MCF 10A (cell line): ENCODE results near the gene CKAP5. TPM values are rescaled to one million over a fixed set of nuclear protein-coding genes. Genes with fewer than 3 reads are reported as not detected.

ENCODE experiments used
- BruUV-seq: library from RNA; stranded (reverse); fragments of 400-500 nt; replicated peaks from 2 replicates; lab custom pipeline; 2021; lab: Mats Ljungman, UMichigan
- CTCF ChIA-PET: fragments of 300-600 bp; sonication (Branson Sonifier 250); formaldehyde crosslinking; extraction: SDS; loops from one replicate; lab custom pipeline; 2021; ENCODE audit warnings: antibody characterized with exemption, inconsistent platforms; lab: Yijun Ruan, JAX
- POLR2A ChIA-PET: fragments of 300-600, 350-650 bp; sonication (Branson Sonifier 250); formaldehyde crosslinking; extraction: SDS; loops from one replicate; lab custom pipeline; 2020; ENCODE audit warnings: antibody characterized with exemption, inconsistent platforms; lab: Yijun Ruan, JAX
- DNase-seq: peaks from one replicate; pipeline ENCODE4 v3.0.0-alpha.2; 2018; ENCODE audit not compliant: unreplicated experiment
- H3K27ac Mint-ChIP-seq: one replicate; pipeline ENCODE4 v1.8.0; 2022; ENCODE audit warnings: mild to moderate bottlenecking, low read depth, mixed read lengths; ENCODE audit not compliant: unreplicated experiment
- H3K27me3 Mint-ChIP-seq: one replicate; pipeline ENCODE4 v1.8.0; 2022; ENCODE audit warnings: mixed read lengths; ENCODE audit not compliant: insufficient read depth, unreplicated experiment
- H3K36me3 Mint-ChIP-seq: one replicate; pipeline ENCODE4 v1.8.0; 2022; ENCODE audit warnings: mild to moderate bottlenecking, moderate library complexity, mixed read lengths; ENCODE audit not compliant: insufficient read depth, unreplicated experiment
- H3K4me1 Mint-ChIP-seq: one replicate; pipeline ENCODE4 v1.8.0; 2022; ENCODE audit warnings: mixed read lengths; ENCODE audit not compliant: insufficient read depth, unreplicated experiment
- H3K4me3 Mint-ChIP-seq: one replicate; pipeline ENCODE4 v1.8.0; 2022; ENCODE audit warnings: mild to moderate bottlenecking, moderate library complexity, mixed read lengths; ENCODE audit not compliant: unreplicated experiment
- H3K9me3 Mint-ChIP-seq: one replicate; pipeline ENCODE4 v1.8.0; 2022; ENCODE audit warnings: mixed read lengths; ENCODE audit not compliant: unreplicated experiment
- CTCF ChIP-seq: fragments of 200-600 bp; IDR thresholded peaks from one replicate; pipeline ENCODE4 v1.8.0; 2022; ENCODE audit warnings: antibody characterized with exemption, mild to moderate bottlenecking; ENCODE audit not compliant: unreplicated experiment
- intact Hi-C: fragments of 100-400 bp; cut with micrococcal nuclease; formaldehyde crosslinking; loops from 2 replicates; pipeline ENCODE4 v1.14.1; 2022
- total RNA-seq: library from RNA; stranded (reverse); gene quantifications from 2 replicates; pipeline ENCODE4 v1.2.3, GENCODE V29; 2022

CKAP5 gene
- total RNA-seq, 1 experiment from 2014 or later, result 193 TPM

- CTCF ChIA-PET, result interaction anchor here (0.7 to 1.3 kb wide), 2 partner anchors 10 to 997 kb away, joined by 4 to 5 read pairs; no protein-coding TSS in a partner anchor
- Mint-ChIP-seq H3K27ac (no peak overlapping the region), H3K27me3 (no peaks in the 10 kb centered on the region), H3K36me3 (peaks cover 91% of the 10 kb centered on the region), H3K4me3 (no peak overlapping the region), H3K9me3 (no peaks in the 10 kb centered on the region), H3K4me1 (no peaks in the 10 kb centered on the region)
- no peak for TF ChIP-seq CTCF
- no TSS peak for BruUV-seq
- DNase-seq, result no peak
- POLR2A ChIA-PET, result interaction anchor here (0.6 kb wide), 1 partner anchor 87 kb away, joined by 3 read pairs; no protein-coding TSS in a partner anchor
- intact Hi-C loops, result no loop called here
Observed at GRCh38 chr11:46747150-46747549, 98.9 kb downstream of the CKAP5 start.

DNA sequence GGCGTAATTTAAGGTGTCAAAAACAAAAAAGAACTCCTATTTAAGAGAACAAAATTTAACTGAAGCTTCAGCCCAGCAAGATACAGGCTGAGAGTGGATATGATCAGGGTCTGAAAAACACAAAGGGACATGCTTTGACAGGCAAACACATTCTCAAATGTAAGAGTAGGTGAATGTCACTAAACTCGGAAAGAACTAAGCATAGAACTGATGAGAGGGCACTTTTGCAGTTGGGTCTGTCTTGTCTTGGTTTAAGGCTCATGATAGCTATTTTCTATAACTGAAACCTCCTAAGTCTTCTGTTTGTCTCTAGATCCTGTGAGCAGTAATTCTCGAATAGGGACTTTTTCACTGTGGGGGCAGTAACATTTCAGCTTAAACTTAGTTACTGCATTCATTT lies 100.1 kb downstream of the CKAP5 start:
- no peaks in the 10 kb centered on the region for H3K4me1 Mint-ChIP-seq
- no peak for TF ChIP-seq CTCF
- peaks cover 88% of the 10 kb centered on the region for H3K36me3 Mint-ChIP-seq
- DNase-seq, result no peak
- POLR2A ChIA-PET, result no interaction called here
- H3K27me3 Mint-ChIP-seq, result no peaks in the 10 kb centered on the region
- H3K4me3 Mint-ChIP-seq, result no peak overlapping the region
- BruUV-seq, result no TSS peak
- intact Hi-C loops, result no loop called here
- H3K27ac Mint-ChIP-seq, result no peak overlapping the region
- CTCF ChIA-PET, result interaction anchor here (0.8 kb wide), 1 partner anchor 63 kb away, joined by 4 read pairs; no protein-coding TSS in a partner anchor
- H3K9me3 Mint-ChIP-seq, result no peaks in the 10 kb centered on the region

DNA sequence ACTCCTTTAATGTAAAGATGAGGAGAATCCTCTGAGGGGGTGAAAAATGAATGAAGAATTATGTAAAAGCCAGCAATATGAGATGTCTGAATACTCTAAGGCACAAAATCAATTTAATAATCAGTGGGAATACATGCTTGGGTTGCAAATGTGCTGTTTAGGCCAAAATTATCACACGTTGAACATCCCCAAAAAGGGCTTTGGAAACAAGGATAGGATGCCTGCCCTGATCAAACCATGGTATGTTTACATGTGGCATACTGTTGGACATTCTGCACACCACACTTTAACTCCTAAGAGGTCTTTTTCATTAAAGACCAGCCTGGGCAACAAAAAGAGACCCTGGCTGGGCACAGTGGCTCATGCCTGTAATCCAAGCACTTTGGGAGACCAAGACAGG lies 100.8 kb downstream of the CKAP5 start:
- Mint-ChIP-seq H3K36me3 (peaks cover 88% of the 10 kb centered on the region), H3K27ac (no peak overlapping the region), H3K4me3 (no peak overlapping the region), H3K9me3 (no peaks in the 10 kb centered on the region), H3K27me3 (no peaks in the 10 kb centered on the region), H3K4me1 (no peaks in the 10 kb centered on the region)
- ChIA-PET CTCF (interaction anchor here (0.8 kb wide), 1 partner anchor 64 kb away, joined by 4 read pairs; no protein-coding TSS in a partner anchor), POLR2A (no interaction called here)
- no peak for TF ChIP-seq CTCF
- no peak for DNase-seq
- no TSS peak for BruUV-seq
- intact Hi-C loops, result no loop called here

DNA sequence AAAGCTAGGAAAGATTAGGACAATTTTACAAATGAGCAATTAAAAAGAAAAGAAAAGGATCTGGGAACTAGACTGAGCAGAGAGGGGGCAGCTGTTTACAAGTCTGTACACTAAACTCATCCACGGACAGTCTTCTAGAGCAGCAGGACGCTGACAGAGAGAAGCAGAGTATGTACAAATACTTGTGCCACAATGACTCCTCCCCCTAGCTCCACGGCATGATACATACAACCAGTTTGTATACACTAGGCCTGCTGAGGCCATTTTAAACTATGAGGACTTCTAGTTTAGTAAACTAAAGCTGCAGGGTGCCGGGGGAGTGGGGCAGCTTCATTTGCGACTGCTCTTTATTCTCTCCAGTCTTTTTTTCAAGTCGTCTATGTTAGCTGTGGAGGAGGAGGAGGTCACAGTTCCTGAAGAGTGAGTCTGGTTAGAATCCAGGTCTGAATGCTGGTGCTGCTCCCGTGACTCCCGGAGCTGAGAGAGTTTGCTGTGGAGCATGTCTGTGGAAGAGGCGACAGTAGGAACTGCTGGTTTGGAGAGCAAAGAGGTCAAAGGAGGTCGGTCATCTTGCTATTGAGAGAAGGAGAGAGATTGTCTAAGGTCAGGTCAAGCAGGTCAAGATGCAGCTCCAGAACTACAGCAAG lies 102.3 kb downstream of the CKAP5 start:
- no peak for DNase-seq
- no peak for TF ChIP-seq CTCF
- POLR2A ChIA-PET, result interaction anchor here (1.1 kb wide), 1 partner anchor 9 kb away, joined by 3 read pairs; no protein-coding TSS in a partner anchor
- Mint-ChIP-seq H3K4me1 (no peaks in the 10 kb centered on the region), H3K9me3 (no peaks in the 10 kb centered on the region), H3K36me3 (peaks cover 79% of the 10 kb centered on the region), H3K4me3 (no peak overlapping the region), H3K27me3 (no peaks in the 10 kb centered on the region), H3K27ac (no peak overlapping the region)
- TSS peak; percentile 79 for BruUV-seq
- CTCF ChIA-PET, result no interaction called here
- intact Hi-C loops, result no loop called here
